A549 (cell line): ENCODE data around the gene TBC1D1. TPM values are rescaled to one million over a fixed set of nuclear protein-coding genes. Genes with fewer than 3 reads are reported as not detected.

Source experiments
- ATAC-seq, 2 experiments: fragments of 200-7000 bp in 1 of 2; fragments of >200 bp in 1 of 2; cut with Nextera tagmentation in 1 of 2; cut with Tn5 transposase in 1 of 2; 3 replicates each; pipeline versions ENCODE4 v1.8.0 to v1.9.1; 2018 to 2020; ENCODE audit warnings: mild to moderate bottlenecking in 1 of 2, moderate library complexity in 1 of 2
- CTCF ChIA-PET: fragments of 300-600 bp; sonication (Branson Sonifier 250); formaldehyde crosslinking; extraction: SDS; loops from one replicate; lab custom pipeline; 2021; ENCODE audit warnings: antibody characterized with exemption, inconsistent platforms; lab: Yijun Ruan, JAX
- POLR2A ChIA-PET: fragments of 350-600 bp; formaldehyde crosslinking; extraction: SDS; loops from one replicate; lab custom pipeline; 2021; ENCODE audit warnings: antibody characterized with exemption, inconsistent platforms; lab: Yijun Ruan, JAX
- DNase-seq, 2 experiments: peaks; one replicate each; pipeline versions ENCODE4 v3.0.0 to v3.0.0-alpha.2; 2011 to 2016; ENCODE audit warnings: low read depth in 1 of 2, low spot score in 1 of 2
- FAIRE-seq: peaks from 2 replicates; lab custom pipeline; 2011; peaks lifted over from hg19 to GRCh38; lab: Jason Lieb, UNC
- H3K27ac ChIP-seq, 2 experiments: fragments of >200 bp; sonication (Bioruptor Twin); formaldehyde crosslinking; 3 replicates each; pipeline ENCODE4 v1.5.1; 2016 to 2017
- H3K4me1 ChIP-seq: fragments of >200 bp; sonication (Bioruptor Twin); formaldehyde crosslinking; 3 replicates; pipeline ENCODE4 v1.6.1; 2016
- H3K4me2 ChIP-seq: fragments of >200 bp; sonication (Bioruptor Twin); formaldehyde crosslinking; 3 replicates; pipeline ENCODE4 v1.6.1; 2016
- H3K4me3 ChIP-seq: fragments of >200 bp; sonication (Bioruptor Twin); formaldehyde crosslinking; 3 replicates; pipeline ENCODE4 v1.5.1; 2016
- H3K9me3 ChIP-seq: fragments of >200 bp; sonication (Bioruptor Twin); formaldehyde crosslinking; 3 replicates; pipeline ENCODE4 v1.6.1; 2016
- BHLHE40 ChIP-seq: IDR thresholded peaks from 2 replicates; pipeline ENCODE4 v1.6.1; 2012; ENCODE audit warnings: low read depth, low read length, inconsistent platforms
- CHD4 ChIP-seq: fragments of 200-600 bp; sonication (generic); IDR thresholded peaks from 2 replicates; pipeline ENCODE4 v1.6.1; 2016; ENCODE audit warnings: antibody characterized with exemption, mild to moderate bottlenecking, borderline replicate concordance
- CTCF ChIP-seq: fragments of >200 bp; sonication (Bioruptor Twin); formaldehyde crosslinking; IDR thresholded peaks from 3 replicates; pipeline ENCODE4 v1.5.1; 2016
- EHF ChIP-seq: fragments of 250-450 bp; sonication (Bioruptor Pico); IDR thresholded peaks from 2 replicates; pipeline ENCODE4 v1.5.0; 2020; ENCODE audit warnings: mild to moderate bottlenecking
- ELK1 ChIP-seq: fragments of 150-350 bp; IDR thresholded peaks from 2 replicates; pipeline ENCODE4 v1.6.1; 2014; ENCODE audit warnings: low read depth, mild to moderate bottlenecking, low read length
- GATA3 ChIP-seq: IDR thresholded peaks from 2 replicates; pipeline ENCODE4 v1.6.1; 2012; ENCODE audit warnings: borderline replicate concordance
- HES2 ChIP-seq: fragments of >200 bp; sonication (Bioruptor Twin); formaldehyde crosslinking; IDR thresholded peaks from 2 replicates; pipeline ENCODE4 v1.6.1; 2016
- HOXB13 ChIP-seq: fragments of 250-450 bp; sonication (Bioruptor Pico); IDR thresholded peaks from 2 replicates; pipeline ENCODE4 v1.5.0; 2020; ENCODE audit warnings: low read depth, mild to moderate bottlenecking, moderate library complexity
- JUN ChIP-seq, 2 experiments: fragments of >200 bp; sonication (Bioruptor Twin); formaldehyde crosslinking; IDR thresholded peaks; 2 replicates in 1 of 2; 3 replicates in 1 of 2; pipeline ENCODE4 v1.6.1; 2016 to 2017
- KDM1A ChIP-seq: fragments of 200-600 bp; sonication (generic); IDR thresholded peaks from 2 replicates; pipeline ENCODE4 v1.6.1; 2016; ENCODE audit warnings: low read depth, mild to moderate bottlenecking
- MAFK ChIP-seq: fragments of 450-650 bp; IDR thresholded peaks from 2 replicates; pipeline ENCODE4 v1.6.1; 2014; ENCODE audit not compliant: partially characterized antibody
- MAX ChIP-seq: IDR thresholded peaks from 2 replicates; pipeline ENCODE4 v1.6.1; 2012
- NPAS2 ChIP-seq: fragments of 250-450 bp; sonication (Bioruptor Pico); IDR thresholded peaks from 2 replicates; pipeline ENCODE4 v1.8.0; 2022; ENCODE audit warnings: mild to moderate bottlenecking, moderate library complexity, borderline replicate concordance
- POLR2A ChIP-seq: IDR thresholded peaks from 2 replicates; pipeline ENCODE4 v1.6.1; 2012; ENCODE audit warnings: mild to moderate bottlenecking, low read length
- POLR2AphosphoS2 ChIP-seq: conservative IDR thresholded peaks from 2 replicates; pipeline ENCODE4 v1.6.1; 2012; ENCODE audit warnings: low read length, improper control_type of control experiment, inconsistent platforms
- RARB ChIP-seq: fragments of 250-450 bp; sonication (Bioruptor Pico); IDR thresholded peaks from 2 replicates; pipeline ENCODE4 v1.8.0; 2021; ENCODE audit warnings: mild to moderate bottlenecking, moderate library complexity
- RNF2 ChIP-seq: fragments of 200-600 bp; sonication (generic); IDR thresholded peaks from 2 replicates; pipeline ENCODE4 v1.6.1; 2016; ENCODE audit warnings: low read depth, mild to moderate bottlenecking, antibody characterized with exemption, moderate library complexity, borderline replicate concordance
- SMC3 ChIP-seq: fragments of >200 bp; sonication (Bioruptor Twin); formaldehyde crosslinking; IDR thresholded peaks from 3 replicates; pipeline ENCODE4 v1.6.1; 2018; ENCODE audit warnings: inconsistent platforms
- TP53 ChIP-seq: fragments of 250-450 bp; sonication (Bioruptor Pico); IDR thresholded peaks from 2 replicates; pipeline ENCODE4 v1.5.0; 2021; ENCODE audit warnings: mild to moderate bottlenecking, moderate library complexity
- WGBS: methylation state at CpG from one replicate; pipeline ENCODE4 v1.1.6; 2017; ENCODE audit errors: missing lambda C conversion rate; 5-methylcytosine and 5-hydroxymethylcytosine counted together
- polyA plus RNA-seq, 4 experiments: library from polyadenylated mRNA; depleted of rRNA in 3 of 4; stranded (reverse); fragments of >200 nt; fragmentation: RNase III in 1 of 4; extraction: RNeasy Plus Mini Kit Qiagen cat#74134 plus additional on column Dnase treatment in 1 of 4; gene quantifications; 2 replicates in 3 of 4; 3 replicates in 1 of 4; pipeline ENCODE4 v1.2.3, GENCODE V29; 2011 to 2017

Gene TBC1D1
- polyA plus RNA-seq, 2 of the 4 experiments (the other 2 are of a cell fraction) = 26.5 to 28.5 TPM

GRCh38 chr4:37960098-37960497, 69.2 kb downstream of the TBC1D1 start, which contains the start of gene PTTG2 (continued):
- TF ChIP-seq MAX (no peak), POLR2AphosphoS2 (no peak), JUN (IDR thresholded peaks at IDR 0.05) (no peak), CHD4 (no peak), EHF (no peak)

- ChIA-PET POLR2A (no interaction called here), CTCF (interaction anchor here (0.6 kb wide), 1 partner anchor 43 kb away, joined by 3 read pairs; no protein-coding TSS in a partner anchor)
- DNase-seq = no peak
- Histone ChIP-seq H3K9me3 (no peaks in the 10 kb centered on the region), H3K4me1 (no peaks in the 10 kb centered on the region), H3K4me3 (no peak overlapping the region), H3K27ac (no peak overlapping the region), H3K4me2 (no peak overlapping the region)
- no peak for ATAC-seq
- FAIRE-seq = no peak
- TF ChIP-seq ELK1 = no peak
- TF ChIP-seq TP53 (CRISPR knock-in tag) = no peak
- TF ChIP-seq MAFK = no peak
- TF ChIP-seq RARB (CRISPR knock-in tag) = no peak
- TF ChIP-seq POLR2A = no peak
- TF ChIP-seq GATA3 = no peak
- TF ChIP-seq CHD4 = no peak
- no peak for TF ChIP-seq JUN (IDR thresholded peaks at IDR 0.05)
- TF ChIP-seq NPAS2 (CRISPR knock-in tag) = no peak
- 40% methylated on average over 5 of the region's 5 CpGs for WGBS
Observed at GRCh38 chr4:37960679-37961450, 70.0 kb downstream of the TBC1D1 start.

GRCh38 chr4:37964734-37965457, 74.0 kb downstream of the TBC1D1 start:
- ATAC-seq = no peak

More at GRCh38 chr4:37964734-37965457, 74.0 kb downstream of the TBC1D1 start:
- no peak overlapping the region for H3K4me2 ChIP-seq
- FAIRE-seq (no peak), DNase-seq (no peak)
- no peak for TF ChIP-seq GATA3
- TF ChIP-seq HES2 = no peak
- TF ChIP-seq RNF2 = no peak
- TF ChIP-seq HOXB13 (CRISPR knock-in tag) = no peak
- TF ChIP-seq CTCF = no peak
- no peak for TF ChIP-seq KDM1A
- no peak for TF ChIP-seq BHLHE40
- no peak for TF ChIP-seq SMC3
- no peak for TF ChIP-seq MAX
- H3K4me1 ChIP-seq = no peaks in the 10 kb centered on the region
- H3K4me3 ChIP-seq = no peak overlapping the region
- ChIA-PET POLR2A (no interaction called here), CTCF (no interaction called here)
- no peaks in the 10 kb centered on the region for H3K9me3 ChIP-seq
- 55% methylated on average over 4 of the region's 4 CpGs for WGBS
- H3K27ac ChIP-seq = no peak overlapping the region
